ENCODE data around the gene AIFM3. TPM values are rescaled to one million over a fixed set of nuclear protein-coding genes. Genes with fewer than 3 reads are reported as not detected.

AIFM3 gene
- total RNA-seq, 1 donor from 2014 or later: 0.67 TPM

DNA sequence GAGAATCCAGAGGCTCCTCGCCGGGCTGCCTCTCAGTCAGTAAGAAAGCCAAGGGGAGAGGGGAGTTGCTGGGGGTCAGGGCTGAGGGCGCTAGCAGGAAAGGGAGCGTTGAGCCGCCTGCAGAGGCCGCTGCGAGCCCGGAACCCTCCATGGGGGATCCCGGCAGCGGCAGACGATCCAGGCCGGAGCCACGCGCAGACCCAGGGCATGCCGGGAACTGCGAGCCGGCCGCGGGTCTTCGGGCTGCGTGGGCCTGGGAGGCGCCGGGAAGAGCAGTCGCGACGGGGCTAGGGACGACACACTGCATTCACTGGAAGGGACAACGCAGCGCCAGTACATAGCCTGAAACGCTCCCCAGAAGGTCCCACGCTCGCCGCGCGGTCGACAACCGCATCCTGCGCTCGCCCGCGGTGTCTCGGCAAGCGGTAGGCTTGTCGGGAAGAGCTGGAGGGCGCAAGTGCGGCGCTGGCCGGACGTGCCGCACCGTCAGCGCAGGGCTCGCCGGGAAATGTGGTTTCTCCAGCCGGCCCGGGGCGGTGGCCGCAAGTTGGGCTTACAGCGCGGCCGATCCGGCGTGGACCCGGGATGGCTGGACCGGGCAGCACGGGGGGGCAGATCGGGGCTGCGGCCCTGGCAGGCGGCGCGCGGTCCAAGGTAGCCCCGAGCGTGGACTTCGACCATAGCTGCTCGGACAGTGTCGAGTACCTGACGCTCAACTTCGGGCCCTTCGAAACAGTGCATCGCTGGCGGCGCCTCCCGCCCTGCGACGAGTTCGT, 14.9 kb downstream of the AIFM3 start, which contains the start of gene LZTR1:
TSS of gene LZTR1 (plus strand) at position 511 of the 776 bp plus-strand sequence. CDS start at position 586, 75 bp downstream.
- intact Hi-C loops (cut with DNase I): no loop called here
- ATAC-seq (ENCODE audit: poor library complexity): peak; percentile 98
- peak; percentile 89 for DNase-seq

DNA sequence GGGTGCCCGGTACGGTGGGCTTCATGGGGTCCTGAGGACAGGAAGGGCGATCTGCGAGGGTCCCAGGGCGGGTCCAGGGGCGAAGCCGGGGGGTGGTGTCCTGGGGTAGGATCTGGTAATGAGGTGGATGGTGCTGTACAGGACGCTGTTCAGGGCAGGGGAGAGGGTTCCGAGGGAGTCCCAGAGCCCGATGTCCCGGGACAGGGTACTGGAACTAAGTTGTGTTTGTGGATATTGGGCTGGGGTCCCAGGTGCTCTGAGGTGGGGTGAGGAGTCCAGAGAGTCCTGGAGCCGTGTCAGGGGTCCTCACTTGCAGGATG, 15.5 kb downstream of the AIFM3 start:
- peak; percentile 3 for ATAC-seq (ENCODE audit: poor library complexity)
- intact Hi-C loops (cut with DNase I): no loop called here

DNA sequence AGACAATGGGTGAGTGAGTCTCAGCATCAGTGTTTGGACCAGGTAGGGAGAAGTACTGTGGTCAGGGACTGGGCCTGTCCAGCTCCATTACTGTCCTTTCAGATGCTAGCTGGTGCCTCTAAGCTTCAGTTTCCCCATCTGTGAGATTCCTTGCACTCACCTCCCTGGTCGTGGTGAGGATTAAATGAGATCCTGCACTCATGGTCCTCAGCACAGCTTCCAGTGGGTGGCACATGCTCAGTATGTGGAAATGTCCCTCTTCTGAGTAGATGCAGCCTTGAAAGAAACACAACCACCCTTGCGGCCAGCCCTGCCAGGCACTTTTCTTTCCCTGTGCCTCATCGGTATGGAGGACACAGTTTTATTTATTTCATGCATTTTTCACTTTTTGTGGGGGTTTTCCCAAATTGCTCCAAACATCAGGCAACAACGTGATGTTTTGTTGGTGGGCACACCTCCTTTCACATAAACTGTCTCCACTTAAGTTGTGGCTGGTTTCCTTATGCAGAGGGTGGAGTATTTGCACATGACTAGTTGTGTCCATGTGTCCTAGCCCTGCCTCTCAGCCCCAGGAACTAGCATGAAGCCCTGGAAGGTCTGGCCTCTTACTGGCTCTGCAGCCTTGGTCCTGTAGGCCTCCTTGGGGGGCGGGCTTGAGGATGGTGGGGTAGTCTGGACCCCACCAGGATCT, 16.2 kb downstream of the AIFM3 start:
- no peak for DNase-seq
- intact Hi-C loops (cut with DNase I): no loop called here

More for the DNA sequence above, 15.5 kb downstream of the AIFM3 start:
- no peak for DNase-seq

DNA sequence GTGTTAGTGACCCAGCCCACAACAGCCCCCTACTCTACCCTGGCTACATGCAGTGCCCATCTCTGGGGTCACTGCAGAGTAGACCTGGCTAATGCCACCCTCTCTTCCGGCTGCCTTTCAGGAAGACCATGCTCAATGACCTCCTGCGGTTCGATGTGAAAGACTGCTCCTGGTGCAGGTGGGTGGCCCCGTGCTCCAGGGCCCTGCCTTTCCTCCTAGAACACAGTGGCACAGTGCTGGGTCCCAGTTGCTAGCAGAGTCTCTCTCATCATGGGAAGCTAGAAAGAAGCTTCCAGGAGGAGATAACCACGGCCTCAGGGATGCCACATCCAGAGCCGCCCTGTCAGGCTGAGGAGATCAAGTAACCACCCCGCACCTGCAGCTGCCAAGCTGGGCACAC, 18.7 kb downstream of the AIFM3 start:
- no peak for ATAC-seq (ENCODE audit: poor library complexity)
- no peak for DNase-seq
- intact Hi-C loops (cut with DNase I): no loop called here

More for the DNA sequence above, 16.2 kb downstream of the AIFM3 start:
- no peak for ATAC-seq (ENCODE audit: poor library complexity)

DNA sequence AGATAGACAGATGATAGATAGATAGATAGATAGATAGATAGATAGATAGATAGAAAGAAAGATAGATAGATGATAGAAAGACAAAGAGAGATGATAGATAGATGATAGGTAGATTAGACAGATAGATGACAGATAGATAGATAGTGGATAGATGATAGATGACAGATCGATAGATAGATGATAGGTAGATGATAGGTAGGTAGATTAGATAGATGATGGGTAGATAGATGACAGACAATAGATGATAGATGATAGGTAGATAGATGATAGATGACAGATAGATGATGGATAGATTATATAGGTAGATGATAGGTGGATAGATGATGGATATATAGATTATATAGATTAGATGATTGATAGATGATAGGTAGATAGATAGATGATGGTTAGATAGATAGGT, 19.3 kb downstream of the AIFM3 start:
- DNase-seq (no peak), ATAC-seq (ENCODE audit: poor library complexity) (no peak)
- intact Hi-C loops (cut with DNase I): no loop called here

DNA sequence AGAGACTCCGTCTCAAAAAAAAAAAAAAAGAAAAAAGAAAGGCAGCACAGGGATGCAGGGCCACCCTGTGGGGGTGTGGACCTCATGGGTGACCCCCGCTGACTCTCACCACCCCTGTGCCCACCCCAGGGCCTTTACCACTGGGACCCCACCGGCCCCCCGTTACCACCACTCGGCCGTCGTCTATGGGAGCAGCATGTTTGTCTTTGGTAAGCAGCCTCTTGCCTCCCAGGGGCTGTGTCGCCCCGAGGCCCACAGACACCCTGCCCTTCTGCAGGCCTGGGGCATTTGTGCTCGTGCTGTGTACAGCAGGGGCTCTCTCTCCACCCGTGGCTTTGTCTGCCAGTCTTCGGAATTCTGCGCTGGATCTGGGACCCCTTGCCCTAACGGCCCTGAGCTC, 20.3 kb downstream of the AIFM3 start:
- intact Hi-C loops (cut with DNase I): no loop called here
- ATAC-seq (ENCODE audit: poor library complexity) (no peak), DNase-seq (no peak)

DNA sequence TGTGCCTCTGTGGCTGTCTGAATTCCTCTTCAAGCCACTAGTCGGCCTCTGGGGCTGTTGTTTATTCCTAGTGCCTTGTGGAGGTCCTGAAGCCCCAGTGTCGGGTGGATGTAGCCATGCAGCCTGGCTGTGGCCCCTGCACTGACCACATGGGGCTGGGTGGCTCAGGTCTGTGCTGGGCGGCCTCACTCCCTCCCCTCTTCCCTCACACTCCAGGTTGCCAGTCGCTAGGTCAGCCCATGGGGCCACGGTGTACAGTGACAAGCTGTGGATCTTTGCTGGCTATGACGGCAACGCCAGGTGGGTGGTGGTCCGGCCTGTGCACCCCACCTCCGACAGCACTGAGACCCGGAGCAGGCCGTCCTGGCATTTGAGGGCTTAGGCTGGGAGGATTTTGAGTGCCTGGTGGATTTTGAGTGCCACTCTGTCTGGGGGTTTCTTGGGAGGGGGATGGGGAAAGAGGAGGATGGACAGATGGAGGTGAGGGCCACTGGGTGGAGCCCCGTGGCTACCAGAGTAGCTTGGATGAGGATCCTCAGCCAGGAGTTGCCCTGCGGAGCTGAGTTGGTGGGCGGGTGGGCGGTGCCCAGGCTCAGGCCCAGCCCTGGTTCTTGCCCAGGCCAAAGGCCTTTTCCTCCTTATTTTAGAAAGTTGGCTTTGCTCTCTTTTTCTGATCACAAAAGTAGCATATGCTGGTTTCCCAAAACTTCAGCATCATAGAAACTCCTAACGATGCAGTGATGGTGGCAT, 21.7 kb downstream of the AIFM3 start:
- intact Hi-C loops (cut with DNase I): no loop called here
- DNase-seq: no peak
- no peak for ATAC-seq (ENCODE audit: poor library complexity)

DNA sequence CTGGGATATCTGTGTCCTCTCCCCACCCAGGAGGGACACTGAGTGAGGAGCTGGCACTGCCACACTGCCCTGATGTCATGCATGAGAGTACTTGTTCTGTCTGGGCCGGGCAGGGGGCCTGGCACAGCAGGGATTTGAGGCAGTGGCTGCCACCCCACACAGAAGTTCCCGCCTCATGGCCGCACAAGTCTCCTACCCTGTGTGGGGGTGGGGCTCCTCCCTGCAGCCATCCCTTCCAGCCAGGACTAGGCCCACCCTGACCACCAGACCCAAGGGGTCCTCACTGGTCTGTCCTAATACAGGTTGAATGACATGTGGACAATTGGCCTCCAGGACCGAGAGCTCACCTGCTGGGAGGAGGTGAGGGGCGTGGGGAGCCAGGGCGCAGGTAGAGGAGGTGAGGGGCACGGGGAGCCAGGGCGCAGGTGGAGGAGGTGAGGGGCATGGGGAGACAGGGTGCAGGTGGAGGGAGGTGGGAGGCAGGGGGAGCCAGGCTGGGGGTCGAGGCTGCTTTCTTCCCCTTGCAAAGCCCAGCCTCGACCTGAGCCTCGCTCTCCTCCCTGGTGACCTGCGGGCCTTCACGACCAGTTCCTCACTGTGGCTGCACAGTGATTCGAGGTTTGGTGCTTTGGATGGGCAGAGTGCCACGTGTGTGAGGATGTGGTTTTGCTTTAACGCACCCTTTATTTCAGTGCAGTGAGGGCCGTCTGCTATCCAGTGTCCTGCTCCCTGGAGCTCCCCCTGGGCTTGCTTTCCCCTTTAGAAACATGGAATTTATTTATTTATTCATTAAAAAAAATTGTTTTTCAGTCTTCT, 22.5 kb downstream of the AIFM3 start:
- ATAC-seq (ENCODE audit: poor library complexity): no peak
- intact Hi-C loops (cut with DNase I): no loop called here

DNA sequence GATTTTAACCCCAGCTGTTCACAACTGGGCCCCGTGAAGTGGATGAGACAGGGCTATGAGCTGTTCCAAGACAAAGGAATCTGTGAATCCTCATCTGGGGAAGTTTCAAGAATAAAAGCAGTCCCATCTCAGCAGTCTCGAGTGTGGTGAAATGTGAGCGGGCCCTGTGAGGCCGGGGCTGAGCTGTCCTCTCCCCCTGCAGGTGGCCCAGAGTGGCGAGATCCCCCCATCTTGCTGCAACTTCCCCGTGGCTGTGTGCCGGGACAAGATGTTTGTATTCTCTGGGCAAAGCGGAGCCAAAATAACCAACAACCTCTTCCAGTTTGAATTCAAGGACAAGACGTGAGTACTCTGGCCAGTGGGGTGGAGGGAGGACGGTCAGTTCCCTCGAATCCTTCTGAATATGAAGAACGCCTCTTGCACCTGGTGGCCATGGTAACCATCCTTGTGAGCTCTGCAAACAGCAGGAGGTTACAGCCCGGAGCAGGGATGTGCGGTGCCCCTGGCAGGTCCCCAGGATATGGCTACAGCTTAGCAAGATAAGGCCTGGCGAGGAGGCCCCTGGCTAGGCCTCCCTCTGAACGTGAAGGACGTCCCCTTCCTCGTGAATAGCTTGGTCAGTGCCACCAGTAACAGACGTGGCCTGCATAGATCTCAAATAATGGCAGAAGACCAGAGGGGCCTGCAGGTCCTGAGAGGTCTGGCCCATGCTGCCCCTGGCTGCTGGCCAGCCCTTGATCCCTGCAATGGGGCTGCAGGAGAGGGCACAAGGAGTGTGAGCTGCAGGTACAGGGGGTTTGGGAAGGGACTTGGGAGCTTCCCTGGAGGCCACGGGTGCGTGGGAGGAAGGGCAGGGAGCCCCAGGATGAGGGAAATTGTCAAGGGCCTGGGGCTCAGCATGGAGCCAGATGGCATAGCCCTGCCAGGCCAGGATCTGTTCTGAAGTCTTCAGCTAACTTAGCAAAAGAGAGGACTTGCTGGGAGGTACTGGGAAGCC, 23.4 kb downstream of the AIFM3 start:
- DNase-seq: no peak
- intact Hi-C loops (cut with DNase I): no loop called here
- no peak for ATAC-seq (ENCODE audit: poor library complexity)

More for the DNA sequence above, 22.5 kb downstream of the AIFM3 start:
- DNase-seq: no peak

DNA sequence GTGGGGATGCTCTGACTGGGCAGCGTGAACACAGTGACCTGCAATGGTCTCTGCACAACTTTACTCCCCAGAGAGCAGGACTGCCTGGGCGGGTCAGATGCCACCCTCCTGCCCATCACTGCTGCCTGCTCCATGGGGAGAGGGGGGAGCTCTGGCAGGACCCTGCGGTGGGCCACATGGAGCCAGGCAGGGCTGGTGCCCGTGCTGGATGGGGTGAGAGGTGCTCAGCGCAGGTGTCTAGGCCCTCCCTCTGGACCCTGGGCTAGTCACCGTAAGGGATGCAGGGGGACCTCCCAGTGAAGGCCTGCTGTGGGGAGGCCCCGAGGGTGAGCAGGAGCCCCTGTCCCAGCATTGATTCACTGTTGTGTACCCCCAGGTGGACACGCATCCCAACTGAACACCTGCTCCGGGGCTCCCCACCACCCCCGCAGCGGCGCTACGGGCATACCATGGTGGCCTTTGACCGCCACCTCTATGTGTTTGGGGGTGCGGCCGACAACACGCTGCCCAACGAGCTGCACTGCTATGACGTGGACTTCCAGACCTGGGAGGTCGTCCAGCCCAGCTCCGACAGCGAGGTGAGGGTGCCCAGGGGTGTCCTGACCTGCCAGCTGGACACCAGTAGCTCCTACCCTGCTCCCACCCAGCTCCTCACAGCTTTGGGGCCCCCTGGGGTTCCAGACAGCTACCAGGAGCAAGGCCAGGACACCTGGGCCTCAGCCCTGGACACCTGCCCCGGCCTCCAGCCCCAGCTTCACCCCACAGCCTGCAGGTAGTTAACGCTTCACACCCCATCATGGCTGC, 24.4 kb downstream of the AIFM3 start:
- DNase-seq (no peak), ATAC-seq (ENCODE audit: poor library complexity) (no peak)
- intact Hi-C loops (cut with DNase I): no loop called here

DNA sequence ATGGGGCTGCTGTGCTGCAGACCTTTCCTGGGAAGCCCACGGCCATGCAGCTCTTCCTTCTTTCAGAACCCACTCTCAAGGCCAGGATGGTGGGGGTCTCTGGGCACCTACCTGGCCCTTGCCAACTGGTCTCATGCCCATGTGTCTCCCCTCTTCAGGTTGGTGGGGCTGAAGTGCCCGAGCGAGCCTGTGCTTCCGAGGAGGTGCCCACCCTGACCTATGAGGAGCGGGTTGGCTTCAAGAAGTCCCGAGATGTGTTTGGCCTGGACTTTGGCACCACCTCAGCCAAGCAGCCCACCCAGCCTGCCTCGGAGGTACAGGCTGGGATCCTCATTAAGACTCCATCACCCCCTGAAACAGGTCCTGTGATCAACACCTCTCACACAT, 25.0 kb downstream of the AIFM3 start:
- ATAC-seq (ENCODE audit: poor library complexity) (no peak), DNase-seq (no peak)
- intact Hi-C loops (cut with DNase I): no loop called here

DNA sequence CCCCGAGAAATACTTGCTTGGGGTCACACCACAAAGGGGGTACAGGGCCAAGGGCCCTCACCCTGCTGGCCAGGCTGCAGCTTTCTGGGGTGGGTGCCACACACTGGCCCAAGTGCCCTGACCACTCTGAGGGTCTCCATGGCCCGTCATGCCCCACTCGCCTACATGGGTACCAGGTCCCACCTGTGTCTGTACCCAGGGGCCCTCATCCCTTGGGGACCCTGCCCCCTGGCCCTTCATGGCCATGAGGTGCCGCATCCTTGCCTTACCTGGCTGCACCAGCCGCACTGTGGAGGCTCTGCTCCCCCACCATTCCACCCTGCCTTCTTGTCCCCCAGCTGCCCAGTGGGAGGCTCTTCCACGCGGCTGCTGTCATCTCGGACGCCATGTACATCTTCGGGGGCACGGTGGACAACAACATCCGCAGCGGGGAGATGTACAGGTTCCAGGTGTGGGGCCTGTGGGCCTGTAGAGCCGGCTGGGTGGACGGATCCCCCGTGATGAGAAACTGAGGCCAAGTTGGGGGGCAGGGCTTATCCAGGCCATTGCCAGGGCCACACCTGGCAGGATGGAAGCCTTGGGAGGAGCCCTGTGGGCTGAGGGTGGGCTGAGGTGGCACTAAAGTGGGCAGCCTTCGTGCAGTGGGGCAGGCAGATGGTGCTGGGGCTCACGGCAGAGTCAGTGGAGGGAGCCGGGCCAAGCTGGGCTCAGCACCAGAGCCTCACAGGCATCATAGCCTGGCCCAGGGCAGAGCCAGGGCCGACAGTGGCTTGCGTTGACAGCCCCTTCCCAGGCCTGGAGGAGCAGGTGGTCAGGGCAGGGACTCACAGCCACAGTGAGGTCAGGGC, 25.6 kb downstream of the AIFM3 start:
- no peak for ATAC-seq (ENCODE audit: poor library complexity)
- DNase-seq: no peak
- intact Hi-C loops (cut with DNase I): no loop called here

DNA sequence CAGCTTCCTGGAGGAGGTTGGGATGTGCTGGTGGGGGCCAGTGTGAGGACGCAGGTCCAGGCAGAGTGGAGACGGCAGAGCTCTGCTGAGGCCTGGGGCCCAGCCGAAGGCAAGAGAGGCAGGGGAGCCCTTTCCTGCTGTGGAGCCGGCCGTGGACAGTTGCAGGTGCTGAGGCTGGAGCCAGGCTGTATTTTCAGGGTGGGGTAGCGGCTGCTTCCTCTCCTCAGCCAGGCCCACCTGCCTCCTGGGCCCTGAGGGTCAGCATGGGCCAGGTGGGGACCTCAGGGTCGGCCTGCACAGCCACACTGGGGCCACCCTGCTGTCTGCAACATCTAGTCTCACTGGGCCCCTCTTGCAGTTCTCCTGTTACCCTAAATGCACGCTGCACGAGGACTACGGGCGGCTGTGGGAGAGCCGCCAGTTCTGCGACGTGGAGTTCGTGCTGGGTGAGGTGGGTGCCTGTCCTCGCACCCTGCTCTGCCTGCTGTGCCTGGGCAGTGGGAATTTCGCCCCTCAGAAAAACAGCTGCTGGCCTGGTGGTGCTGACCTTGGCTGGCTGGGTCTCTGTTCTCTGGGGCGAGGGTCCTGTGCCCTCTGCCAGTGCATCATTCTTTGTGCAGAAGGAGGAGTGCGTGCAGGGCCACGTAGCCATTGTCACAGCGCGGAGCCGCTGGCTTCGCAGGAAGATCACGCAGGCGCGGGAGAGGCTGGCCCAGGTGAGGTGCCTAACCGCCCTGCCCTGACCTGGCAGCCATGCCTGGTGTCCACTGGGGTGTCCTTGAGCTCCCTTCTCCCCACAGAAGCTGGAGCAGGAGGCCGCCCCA, 26.5 kb downstream of the AIFM3 start:
- intact Hi-C loops (cut with DNase I): no loop called here
- ATAC-seq (ENCODE audit: poor library complexity): no peak
- no peak for DNase-seq

DNA sequence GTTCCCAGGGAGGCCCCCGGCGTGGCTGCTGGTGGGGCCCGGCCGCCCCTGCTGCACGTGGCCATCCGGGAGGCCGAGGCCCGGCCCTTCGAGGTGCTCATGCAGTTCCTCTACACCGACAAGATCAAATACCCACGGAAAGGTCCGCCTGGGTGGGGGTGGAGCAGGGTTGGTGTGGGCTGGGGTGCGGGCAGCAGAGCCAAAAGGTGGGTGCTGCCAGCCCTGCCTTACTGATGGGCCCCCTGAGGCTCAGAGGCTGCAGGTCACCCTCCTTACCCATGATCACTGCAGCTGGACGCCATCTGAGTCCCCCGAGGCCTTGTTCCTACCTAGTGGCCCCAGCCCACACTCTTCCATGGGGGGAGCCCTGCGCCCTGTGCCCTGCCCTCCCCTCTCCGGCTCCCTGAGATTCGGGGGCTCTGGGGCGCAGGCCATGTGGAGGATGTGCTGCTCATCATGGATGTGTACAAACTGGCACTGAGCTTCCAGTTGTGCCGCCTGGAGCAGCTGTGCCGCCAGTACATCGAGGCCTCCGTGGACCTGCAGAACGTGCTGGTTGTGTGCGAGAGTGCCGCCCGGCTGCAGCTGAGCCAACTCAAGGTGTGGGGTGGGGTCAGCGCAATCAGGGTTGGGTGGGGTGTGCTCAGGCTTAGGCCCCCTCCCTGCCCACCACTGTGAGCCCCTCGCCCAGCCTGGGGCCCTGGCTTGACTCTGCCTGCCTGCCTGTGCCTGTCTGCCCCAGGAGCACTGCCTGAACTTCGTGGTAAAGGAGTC, 27.3 kb downstream of the AIFM3 start:
- ATAC-seq (ENCODE audit: poor library complexity) (no peak), DNase-seq (no peak)
- intact Hi-C loops (cut with DNase I): no loop called here

DNA sequence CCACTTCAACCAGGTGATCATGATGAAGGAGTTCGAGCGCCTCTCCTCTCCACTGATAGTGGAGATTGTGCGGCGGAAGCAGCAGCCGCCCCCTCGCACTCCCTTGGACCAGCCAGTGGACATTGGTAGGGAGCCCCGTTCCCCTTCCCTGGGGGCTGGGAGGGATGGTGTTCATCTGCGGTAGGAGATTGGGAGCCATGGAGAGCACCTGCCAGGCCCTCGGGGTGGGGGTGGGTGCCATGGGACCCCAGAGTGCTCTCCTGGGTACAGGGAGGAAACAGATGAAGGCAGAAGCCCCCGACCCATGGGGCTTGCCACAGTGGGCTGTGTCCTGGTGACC, 27.8 kb downstream of the AIFM3 start:
- ATAC-seq (ENCODE audit: poor library complexity) (no peak), DNase-seq (no peak)
- intact Hi-C loops (cut with DNase I): no loop called here

Data from Right ventricle myocardium superior (tissue), 1 donor.